ENCODE data around the gene CGB3. TPM values are rescaled to one million over a fixed set of nuclear protein-coding genes. Genes with fewer than 3 reads are reported as not detected.

The CGB3 gene
- total RNA-seq, 1 experiment from 2014 or later = not detected

GRCh38 chr19:49061000-49061399, 36.9 kb upstream of the CGB3 start:
- intact Hi-C loops (cut with micrococcal nuclease; ENCODE audit: unreplicated experiment) (no loop called here), in situ Hi-C loops (cut with HindIII; ENCODE audit: low pct_unique_long_range_greater_than_20kb, low sequenced_read_pairs) (no loop called here)
- DNase-seq (ENCODE audit: low read depth, low spot score) (no peak), ATAC-seq (no peak)
- POLR2A ChIA-PET = no interaction called here
- H3K4me1 ChIP-seq (ENCODE audit: control insufficient read depth, insufficient read depth, low read length) = peaks cover 4% of the 10 kb centered on the region; the same call in 1 of the 2 replicates
- no peaks in the 10 kb centered on the region for H3K36me3 ChIP-seq (ENCODE audit: control insufficient read depth, insufficient read depth, low read length)
- no peak overlapping the region for H3K27ac ChIP-seq (ENCODE audit: low read length)
- TF ChIP-seq REST (IDR thresholded peaks at IDR 0.05; ENCODE audit: insufficient read depth in 1 of 2, low read depth in 2 of 2, low read length in 1 of 2) = no peak
- TF ChIP-seq TCF7L2 (IDR thresholded peaks at IDR 0.05; ENCODE audit: low read depth, low read length) = no peak
- no peak for TF ChIP-seq SIN3A (IDR thresholded peaks at IDR 0.05; ENCODE audit: borderline replicate concordance, insufficient read depth, low read depth, low read length)
- TF ChIP-seq CTCF (IDR thresholded peaks at IDR 0.05) = no peak
- TF ChIP-seq POLR2AphosphoS5 (IDR thresholded peaks at IDR 0.05; ENCODE audit: low read depth, low read length) = no peak
- H3K27me3 ChIP-seq (ENCODE audit: control insufficient read depth, insufficient read depth, low read length) = no peaks in the 10 kb centered on the region
- H3K9me3 ChIP-seq (ENCODE audit: control insufficient read depth, insufficient read depth, low read depth, low read length) = no peaks in the 10 kb centered on the region
- no peak overlapping the region for H3K4me3 ChIP-seq (ENCODE audit: low read depth in 2 of 2, low read length in 2 of 2)
- CTCF ChIA-PET = no interaction called here
- BruUV-seq (replicated peaks) = no TSS peak

DNA sequence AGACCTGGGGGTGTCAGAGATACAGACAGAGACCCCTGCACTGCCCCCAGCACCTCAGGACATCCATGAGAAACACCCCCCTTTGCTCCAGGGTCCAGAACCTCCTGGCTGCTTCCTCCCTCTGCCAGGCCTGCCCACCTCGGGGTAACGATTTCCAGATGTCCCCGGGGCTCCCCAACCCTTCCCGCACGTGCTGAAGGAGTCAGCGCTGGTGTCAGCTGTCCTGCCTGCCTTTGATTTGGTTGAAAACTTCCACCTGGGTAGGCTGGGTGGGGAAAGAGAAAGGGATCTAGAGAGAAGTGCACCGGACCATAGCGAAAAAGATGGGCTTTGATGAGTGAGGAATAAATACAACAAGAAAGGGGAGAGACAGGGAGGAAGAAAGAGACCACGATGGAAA, 34.9 kb upstream of the CGB3 start:
- ChIA-PET CTCF (interaction anchor here (0.7 to 0.8 kb wide), 2 partner anchors 41 to 77 kb away, joined by 3 to 4 read pairs; no protein-coding TSS in a partner anchor), POLR2A (no interaction called here)
- Histone ChIP-seq H3K36me3 (ENCODE audit: control insufficient read depth, insufficient read depth, low read length) (no peaks in the 10 kb centered on the region), H3K27ac (ENCODE audit: low read length) (no peak overlapping the region), H3K9me3 (ENCODE audit: control insufficient read depth, insufficient read depth, low read depth, low read length) (no peaks in the 10 kb centered on the region), H3K27me3 (ENCODE audit: control insufficient read depth, insufficient read depth, low read length) (no peaks in the 10 kb centered on the region), H3K4me1 (ENCODE audit: control insufficient read depth, insufficient read depth, low read length) (no peaks in the 10 kb centered on the region), H3K4me3 (ENCODE audit: low read depth in 2 of 2, low read length in 2 of 2) (no peak overlapping the region)
- no peak for TF ChIP-seq REST (IDR thresholded peaks at IDR 0.05; ENCODE audit: insufficient read depth in 1 of 2, low read depth in 2 of 2, low read length in 1 of 2)
- TF ChIP-seq SIN3A (IDR thresholded peaks at IDR 0.05; ENCODE audit: borderline replicate concordance, insufficient read depth, low read depth, low read length) = no peak
- TF ChIP-seq TCF7L2 (IDR thresholded peaks at IDR 0.05; ENCODE audit: low read depth, low read length) = no peak
- TF ChIP-seq POLR2AphosphoS5 (IDR thresholded peaks at IDR 0.05; ENCODE audit: low read depth, low read length) = no peak
- TF ChIP-seq CTCF (IDR thresholded peaks at IDR 0.05) = no peak
- DNase-seq (ENCODE audit: low read depth, low spot score) = no peak
- ATAC-seq = no peak
- in situ Hi-C loops (cut with HindIII; ENCODE audit: low pct_unique_long_range_greater_than_20kb, low sequenced_read_pairs) = no loop called here
- BruUV-seq (replicated peaks) = TSS peak; percentile 71
- intact Hi-C loops (cut with micrococcal nuclease; ENCODE audit: unreplicated experiment) = no loop called here

All from Panc1 (cell line).